ENCODE data around the gene YARS1. TPM values are rescaled to one million over a fixed set of nuclear protein-coding genes. Genes with fewer than 3 reads are reported as not detected.

YARS1 gene
- polyA plus RNA-seq, 3 donors: 38.1 to 42.7 (median 39.8) TPM

GRCh38 chr1:32773764-32774463 is 43.2 kb downstream of the YARS1 start:
- H3K27ac Mint-ChIP-seq: peak overlapping the region in 5 of 7 donors; percentile 28 to 67 (median 47)
- Histone ChIP-seq H3K36me3 (replicated peaks in 1 of 2; ENCODE audit: control insufficient read depth in 1 of 2, insufficient read depth in 2 of 2, low read length in 2 of 2) (peaks cover 39 to 59% of the 10 kb centered on the region in 2 donors), H2AFZ (ENCODE audit: insufficient read depth, low read depth, low read length, poor library complexity, severe bottlenecking) (no peak overlapping the region), H3K79me2 (ENCODE audit: insufficient read depth, low read length) (no peaks in the 10 kb centered on the region), H3K9me3 (replicated peaks in 1 of 2; ENCODE audit: control insufficient read depth in 1 of 2, insufficient read depth in 1 of 2, low read length in 2 of 2) (no peaks in the 10 kb centered on the region), H3K27ac (ENCODE audit: low read depth in 1 of 2, low read length in 2 of 2) (no peak overlapping the region), H3K9ac (ENCODE audit: insufficient read depth, low read length, poor library complexity, severe bottlenecking) (no peak overlapping the region), H4K20me1 (ENCODE audit: insufficient read depth, low read length) (no peaks in the 10 kb centered on the region), H3K4me1 (ENCODE audit: control insufficient read depth in 1 of 2, insufficient read depth in 2 of 2, low read length in 2 of 2) (no peaks in the 10 kb centered on the region), H3K4me3 (replicated peaks in 1 of 3; ENCODE audit: low read depth in 2 of 3, low read length in 3 of 3) (no peak overlapping the region), H3K27me3 (ENCODE audit: control insufficient read depth in 2 of 2, insufficient read depth in 2 of 2, low read length in 2 of 2) (no peaks in the 10 kb centered on the region), H3K4me2 (replicated peaks; ENCODE audit: extremely low read depth, low read length, poor library complexity, severe bottlenecking) (no peak overlapping the region)
- H3K4me3 Mint-ChIP-seq: no peak overlapping the region
- TF ChIP-seq CTCF (IDR thresholded peaks at IDR 0.05): no peak
- peaks cover 37 to 67% of the 10 kb centered on the region in 2 donors for H3K36me3 Mint-ChIP-seq
- H3K9me3 Mint-ChIP-seq: no peaks in the 10 kb centered on the region
- no peak for DNase-seq
- H3K27me3 Mint-ChIP-seq (ENCODE audit: low read depth in 3 of 3): no peaks in the 10 kb centered on the region
- WGBS (ENCODE audit: insufficient coverage): 80% methylated on average over 3 of the region's 7 CpGs
- intact Hi-C loops (cut with micrococcal nuclease): loop anchor here (2.0 to 5.0 kb wide), 3 partner anchors 62 to 257 kb away; no protein-coding TSS in a partner anchor
- H3K4me1 Mint-ChIP-seq: peaks cover 2% of the 10 kb centered on the region

- H3K4me3 Mint-ChIP-seq: no peak overlapping the region
- DNase-seq: peak; percentile 41 to 55 (median 47)
Measured at GRCh38 chr1:32773018-32773763, 44.0 kb downstream of the YARS1 start.

More at GRCh38 chr1:32773018-32773763, 44.0 kb downstream of the YARS1 start:
- H3K36me3 ChIP-seq (replicated peaks in 1 of 2; ENCODE audit: control insufficient read depth in 1 of 2, insufficient read depth in 2 of 2, low read length in 2 of 2): peaks cover 35 to 54% of the 10 kb centered on the region in 2 donors
- no peak overlapping the region for H2AFZ ChIP-seq (ENCODE audit: insufficient read depth, low read depth, low read length, poor library complexity, severe bottlenecking)
- H3K4me1 ChIP-seq (ENCODE audit: control insufficient read depth in 1 of 2, insufficient read depth in 2 of 2, low read length in 2 of 2): no peaks in the 10 kb centered on the region
- H3K4me1 Mint-ChIP-seq: peaks cover 2% of the 10 kb centered on the region
- H3K27me3 ChIP-seq (ENCODE audit: control insufficient read depth in 2 of 2, insufficient read depth in 2 of 2, low read length in 2 of 2): no peaks in the 10 kb centered on the region
- H3K27me3 Mint-ChIP-seq (ENCODE audit: low read depth in 3 of 3): no peaks in the 10 kb centered on the region
- H3K9me3 Mint-ChIP-seq: no peaks in the 10 kb centered on the region
- no peaks in the 10 kb centered on the region for H3K9me3 ChIP-seq (replicated peaks in 1 of 2; ENCODE audit: control insufficient read depth in 1 of 2, insufficient read depth in 1 of 2, low read length in 2 of 2)
- H3K4me2 ChIP-seq (replicated peaks; ENCODE audit: extremely low read depth, low read length, poor library complexity, severe bottlenecking): no peak overlapping the region
- H3K27ac Mint-ChIP-seq: peak overlapping the region in 2 of 7 donors; percentile 4 to 42
- no peak overlapping the region for H3K9ac ChIP-seq (ENCODE audit: insufficient read depth, low read length, poor library complexity, severe bottlenecking)
- TF ChIP-seq CTCF (IDR thresholded peaks at IDR 0.05): peak; percentile 94
- no peak overlapping the region for H3K4me3 ChIP-seq (replicated peaks in 1 of 3; ENCODE audit: low read depth in 2 of 3, low read length in 3 of 3)
- H3K36me3 Mint-ChIP-seq: peaks cover 30 to 64% of the 10 kb centered on the region in 2 donors
- no peak overlapping the region for H3K27ac ChIP-seq (ENCODE audit: low read depth in 1 of 2, low read length in 2 of 2)
- intact Hi-C loops (cut with micrococcal nuclease): loop anchor here (2.0 to 5.0 kb wide), 3 partner anchors 61 to 256 kb away; no protein-coding TSS in a partner anchor
- H3K79me2 ChIP-seq (ENCODE audit: insufficient read depth, low read length): no peaks in the 10 kb centered on the region
- no peaks in the 10 kb centered on the region for H4K20me1 ChIP-seq (ENCODE audit: insufficient read depth, low read length)
- 60% methylated on average over 8 of the region's 9 CpGs for WGBS (ENCODE audit: insufficient coverage)

All from CD14-positive monocyte (primary cell).